Measurements from ENCODE around the gene PRR7. TPM values are rescaled to one million over a fixed set of nuclear protein-coding genes. Genes with fewer than 3 reads are reported as not detected.

The PRR7 gene
- total and polyA plus RNA-seq, 4 donors, result 0.17 to 1.4 (median 0.49) TPM

DNA sequence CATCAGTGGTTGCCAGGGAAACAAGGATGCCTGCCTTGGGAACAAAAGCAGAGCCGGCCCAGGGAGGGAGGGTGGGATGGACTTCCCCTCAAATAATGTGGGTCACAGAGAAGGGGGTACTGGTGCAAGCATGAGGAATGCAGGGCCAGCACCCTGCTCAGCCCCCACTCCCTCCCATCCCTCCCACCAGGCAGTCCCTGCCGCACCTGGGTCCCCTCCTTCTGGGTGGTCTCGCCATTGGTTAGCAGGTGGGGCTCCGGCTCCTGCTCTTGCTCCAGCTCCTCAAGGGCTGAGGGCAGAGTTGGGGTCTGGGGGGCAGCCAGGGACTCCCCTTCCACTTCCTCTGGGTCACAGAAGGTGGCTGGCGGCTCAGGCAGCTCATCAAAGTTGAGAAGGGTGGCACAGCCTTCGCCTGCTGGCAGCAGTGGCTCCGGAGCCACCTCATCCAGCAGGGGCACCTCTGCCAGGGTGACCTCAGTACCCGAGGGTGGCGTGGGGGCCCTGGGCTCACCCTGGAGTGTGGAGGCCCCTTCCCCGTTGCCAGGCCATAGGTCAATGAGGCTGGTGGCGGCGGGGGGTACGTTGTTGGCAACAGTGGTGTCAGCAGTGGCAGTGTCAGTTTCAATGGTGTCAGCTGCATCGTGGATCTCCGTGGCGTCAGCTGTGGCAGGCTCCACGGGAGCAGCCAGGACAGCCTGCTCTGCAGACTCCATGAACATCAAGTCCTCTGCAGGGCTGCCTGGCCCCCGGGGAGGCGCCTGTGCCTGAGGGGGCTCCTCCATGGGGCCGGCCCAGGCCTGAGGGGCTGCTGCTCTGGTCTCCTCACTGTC, 11.5 kb downstream of the PRR7 start:
- 88% methylated on average over 20 of the region's 20 CpGs for WGBS
- DNase-seq (ENCODE audit: low spot score), result no peak
- Histone ChIP-seq H3K9ac (ENCODE audit: low read depth in 1 of 2, low read length in 2 of 2) (no peak overlapping the region), H3K9me3 (ENCODE audit: control insufficient read depth in 4 of 4, low read length in 3 of 4) (no peaks in the 10 kb centered on the region), H3K4me3 (ENCODE audit: low read depth in 1 of 3, low read length in 3 of 3) (no peak overlapping the region), H3K4me1 (ENCODE audit: control insufficient read depth in 4 of 4, insufficient read depth in 4 of 4, low read length in 3 of 4) (peaks cover 3 to 27% (median 15%) of the 10 kb centered on the region in 4 donors), H3K36me3 (ENCODE audit: control insufficient read depth in 4 of 4, insufficient read depth in 3 of 4, low read depth in 1 of 4, low read length in 3 of 4) (no peaks in the 10 kb centered on the region), H3K27ac (ENCODE audit: low read depth in 1 of 2, low read length in 2 of 2) (no peak overlapping the region), H3K27me3 (ENCODE audit: control insufficient read depth in 4 of 4, insufficient read depth in 4 of 4, low read length in 3 of 4) (no peaks in the 10 kb centered on the region)
- TF ChIP-seq ZBTB33 (IDR thresholded peaks at IDR 0.05), result no peak
- no peak for TF ChIP-seq FOXA2 (IDR thresholded peaks at IDR 0.05)
- TF ChIP-seq RXRA (IDR thresholded peaks at IDR 0.05), result no peak
- no peak for TF ChIP-seq RAD21 (IDR thresholded peaks at IDR 0.05)
- TF ChIP-seq EGR1 (IDR thresholded peaks at IDR 0.05; ENCODE audit: low read depth in 2 of 2), result no peak
- no peak for TF ChIP-seq NR2F2 (IDR thresholded peaks at IDR 0.05)
- no peak for TF ChIP-seq HNF4A (conservative IDR thresholded peaks at IDR 0.05)
- no peak for TF ChIP-seq TAF1 (conservative IDR thresholded peaks at IDR 0.05)
- TF ChIP-seq REST (IDR thresholded peaks at IDR 0.05), result no peak
- TF ChIP-seq, protein P1, sequence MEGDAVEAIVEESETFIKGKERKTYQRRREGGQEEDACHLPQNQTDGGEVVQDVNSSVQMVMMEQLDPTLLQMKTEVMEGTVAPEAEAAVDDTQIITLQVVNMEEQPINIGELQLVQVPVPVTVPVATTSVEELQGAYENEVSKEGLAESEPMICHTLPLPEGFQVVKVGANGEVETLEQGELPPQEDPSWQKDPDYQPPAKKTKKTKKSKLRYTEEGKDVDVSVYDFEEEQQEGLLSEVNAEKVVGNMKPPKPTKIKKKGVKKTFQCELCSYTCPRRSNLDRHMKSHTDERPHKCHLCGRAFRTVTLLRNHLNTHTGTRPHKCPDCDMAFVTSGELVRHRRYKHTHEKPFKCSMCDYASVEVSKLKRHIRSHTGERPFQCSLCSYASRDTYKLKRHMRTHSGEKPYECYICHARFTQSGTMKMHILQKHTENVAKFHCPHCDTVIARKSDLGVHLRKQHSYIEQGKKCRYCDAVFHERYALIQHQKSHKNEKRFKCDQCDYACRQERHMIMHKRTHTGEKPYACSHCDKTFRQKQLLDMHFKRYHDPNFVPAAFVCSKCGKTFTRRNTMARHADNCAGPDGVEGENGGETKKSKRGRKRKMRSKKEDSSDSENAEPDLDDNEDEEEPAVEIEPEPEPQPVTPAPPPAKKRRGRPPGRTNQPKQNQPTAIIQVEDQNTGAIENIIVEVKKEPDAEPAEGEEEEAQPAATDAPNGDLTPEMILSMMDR (IDR thresholded peaks at IDR 0.05; ENCODE audit: low read depth, low read length, missing input control), result no peak
- no peak for TF ChIP-seq HNF4G (IDR thresholded peaks at IDR 0.05)
- no peak for TF ChIP-seq JUND (IDR thresholded peaks at IDR 0.05)
- no peak for TF ChIP-seq FOXA1 (IDR thresholded peaks at IDR 0.05)
- no peak for TF ChIP-seq ATF3 (IDR thresholded peaks at IDR 0.05)
- TF ChIP-seq GABPA (IDR thresholded peaks at IDR 0.05 in 1 of 2, conservative IDR thresholded peaks at IDR 0.05 in 1 of 2), result no peak
- TF ChIP-seq SP1 (IDR thresholded peaks at IDR 0.05), result no peak
- TF ChIP-seq YY1 (IDR thresholded peaks at IDR 0.05), result no peak
- TF ChIP-seq MAX (IDR thresholded peaks at IDR 0.05), result no peak

Measured in liver (tissue), 9 donors.